ENCODE data around the gene SP5.

Gene SP5

GRCh38 chr2:170739048-170739447 lies 23.9 kb downstream of the SP5 start:
- Histone ChIP-seq H3F3A (ENCODE audit: low read depth) (no peaks in the 10 kb centered on the region), H3K4me2 (ENCODE audit: low read depth, low read length, poor library complexity, severe bottlenecking) (no peak overlapping the region), H4K20me1 (ENCODE audit: insufficient read depth, low read length, poor library complexity, severe bottlenecking) (no peaks in the 10 kb centered on the region), H2AFZ (ENCODE audit: low read length) (no peak overlapping the region), H3K79me2 (ENCODE audit: insufficient read depth, low read length) (no peaks in the 10 kb centered on the region), H3K9me3 (ENCODE audit: insufficient read depth, low read depth, low read length) (no peaks in the 10 kb centered on the region), H3K36me3 (ENCODE audit: insufficient read depth, low read length) (no peaks in the 10 kb centered on the region), H3K9me2 (replicated peaks; ENCODE audit: low read depth, low read length) (no peaks in the 10 kb centered on the region), H3K4me1 (ENCODE audit: insufficient read depth, low read length, poor library complexity, severe bottlenecking) (peaks cover 7% of the 10 kb centered on the region), H3K27me3 (ENCODE audit: insufficient read depth, low read length, poor library complexity, severe bottlenecking) (no peaks in the 10 kb centered on the region), H3K9ac (ENCODE audit: low read depth, low read length, poor library complexity, severe bottlenecking) (no peak overlapping the region), H3K4me3 (ENCODE audit: low read length, poor library complexity, severe bottlenecking) (no peak overlapping the region)
- no peak for TF ChIP-seq CTCF (conservative IDR thresholded peaks at IDR 0.05; ENCODE audit: low read length)
- no peak for TF ChIP-seq EZH2phosphoT487 (IDR thresholded peaks at IDR 0.05; ENCODE audit: borderline replicate concordance)

GRCh38 chr2:170739507-170740046 lies 24.4 kb downstream of the SP5 start:
- no peak overlapping the region for H3K9ac ChIP-seq (ENCODE audit: low read depth, low read length, poor library complexity, severe bottlenecking)
- H3K79me2 ChIP-seq (ENCODE audit: insufficient read depth, low read length) = no peaks in the 10 kb centered on the region
- no peak overlapping the region for H3K4me3 ChIP-seq (ENCODE audit: low read length, poor library complexity, severe bottlenecking)
- H3F3A ChIP-seq (ENCODE audit: low read depth) = no peaks in the 10 kb centered on the region
- H3K9me2 ChIP-seq (replicated peaks; ENCODE audit: low read depth, low read length) = no peaks in the 10 kb centered on the region
- H2AFZ ChIP-seq (ENCODE audit: low read length) = no peak overlapping the region
- H3K4me2 ChIP-seq (ENCODE audit: low read depth, low read length, poor library complexity, severe bottlenecking) = no peak overlapping the region
- TF ChIP-seq EZH2phosphoT487 (IDR thresholded peaks at IDR 0.05; ENCODE audit: borderline replicate concordance) (no peak), CTCF (conservative IDR thresholded peaks at IDR 0.05; ENCODE audit: low read length) (no peak)
- peaks cover 12% of the 10 kb centered on the region for H3K4me1 ChIP-seq (ENCODE audit: insufficient read depth, low read length, poor library complexity, severe bottlenecking)
- H3K27me3 ChIP-seq (ENCODE audit: insufficient read depth, low read length, poor library complexity, severe bottlenecking) = no peaks in the 10 kb centered on the region
- no peaks in the 10 kb centered on the region for H3K36me3 ChIP-seq (ENCODE audit: insufficient read depth, low read length)
- no peaks in the 10 kb centered on the region for H4K20me1 ChIP-seq (ENCODE audit: insufficient read depth, low read length, poor library complexity, severe bottlenecking)
- no peaks in the 10 kb centered on the region for H3K9me3 ChIP-seq (ENCODE audit: insufficient read depth, low read depth, low read length)

GRCh38 chr2:170740660-170741059 lies 25.5 kb downstream of the SP5 start:
- no peaks in the 10 kb centered on the region for H4K20me1 ChIP-seq (ENCODE audit: insufficient read depth, low read length, poor library complexity, severe bottlenecking)
- H3K9me2 ChIP-seq (replicated peaks; ENCODE audit: low read depth, low read length) = no peaks in the 10 kb centered on the region
- no peak overlapping the region for H3K9ac ChIP-seq (ENCODE audit: low read depth, low read length, poor library complexity, severe bottlenecking)
- no peaks in the 10 kb centered on the region for H3K79me2 ChIP-seq (ENCODE audit: insufficient read depth, low read length)
- no peak overlapping the region for H3K4me3 ChIP-seq (ENCODE audit: low read length, poor library complexity, severe bottlenecking)
- no peak overlapping the region for H3K4me2 ChIP-seq (ENCODE audit: low read depth, low read length, poor library complexity, severe bottlenecking)
- H3K27me3 ChIP-seq (ENCODE audit: insufficient read depth, low read length, poor library complexity, severe bottlenecking) = no peaks in the 10 kb centered on the region
- no peak overlapping the region for H2AFZ ChIP-seq (ENCODE audit: low read length)
- no peaks in the 10 kb centered on the region for H3K36me3 ChIP-seq (ENCODE audit: insufficient read depth, low read length)
- peaks cover 22% of the 10 kb centered on the region for H3K4me1 ChIP-seq (ENCODE audit: insufficient read depth, low read length, poor library complexity, severe bottlenecking)
- TF ChIP-seq CTCF (conservative IDR thresholded peaks at IDR 0.05; ENCODE audit: low read length) (no peak), EZH2phosphoT487 (IDR thresholded peaks at IDR 0.05; ENCODE audit: borderline replicate concordance) (no peak)
- no peaks in the 10 kb centered on the region for H3K9me3 ChIP-seq (ENCODE audit: insufficient read depth, low read depth, low read length)
- H3F3A ChIP-seq (ENCODE audit: low read depth) = no peaks in the 10 kb centered on the region

All from Loucy (cell line).